ENCODE results near the gene LUM. TPM values are rescaled to one million over a fixed set of nuclear protein-coding genes. Genes with fewer than 3 reads are reported as not detected.

LUM gene
- total RNA-seq, 1 experiment from 2014 or later = not detected

- H3K4me3 ChIP-seq (ENCODE audit: low read depth, low read length, poor library complexity, severe bottlenecking) = no peak overlapping the region
- POLR2A ChIA-PET (ENCODE audit: low non-redundant PET) = no interaction called here
- no peaks in the 10 kb centered on the region for H3K4me1 ChIP-seq (ENCODE audit: insufficient read depth, low read length, poor library complexity, severe bottlenecking)
- no peak overlapping the region for H3K27ac ChIP-seq (ENCODE audit: low read depth, low read length, poor library complexity, severe bottlenecking)
- H3K9me3 ChIP-seq (ENCODE audit: low read depth, low read length, poor library complexity, severe bottlenecking) = no peaks in the 10 kb centered on the region
- no TSS peak for BruUV-seq (replicated peaks)
- TF ChIP-seq, protein P1, sequence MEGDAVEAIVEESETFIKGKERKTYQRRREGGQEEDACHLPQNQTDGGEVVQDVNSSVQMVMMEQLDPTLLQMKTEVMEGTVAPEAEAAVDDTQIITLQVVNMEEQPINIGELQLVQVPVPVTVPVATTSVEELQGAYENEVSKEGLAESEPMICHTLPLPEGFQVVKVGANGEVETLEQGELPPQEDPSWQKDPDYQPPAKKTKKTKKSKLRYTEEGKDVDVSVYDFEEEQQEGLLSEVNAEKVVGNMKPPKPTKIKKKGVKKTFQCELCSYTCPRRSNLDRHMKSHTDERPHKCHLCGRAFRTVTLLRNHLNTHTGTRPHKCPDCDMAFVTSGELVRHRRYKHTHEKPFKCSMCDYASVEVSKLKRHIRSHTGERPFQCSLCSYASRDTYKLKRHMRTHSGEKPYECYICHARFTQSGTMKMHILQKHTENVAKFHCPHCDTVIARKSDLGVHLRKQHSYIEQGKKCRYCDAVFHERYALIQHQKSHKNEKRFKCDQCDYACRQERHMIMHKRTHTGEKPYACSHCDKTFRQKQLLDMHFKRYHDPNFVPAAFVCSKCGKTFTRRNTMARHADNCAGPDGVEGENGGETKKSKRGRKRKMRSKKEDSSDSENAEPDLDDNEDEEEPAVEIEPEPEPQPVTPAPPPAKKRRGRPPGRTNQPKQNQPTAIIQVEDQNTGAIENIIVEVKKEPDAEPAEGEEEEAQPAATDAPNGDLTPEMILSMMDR (conservative IDR thresholded peaks at IDR 0.05; ENCODE audit: low read depth, low read length) = no peak
- no peak for TF ChIP-seq EZH2 (IDR thresholded peaks at IDR 0.05; ENCODE audit: borderline replicate concordance, low read depth, low read length, poor library complexity, severe bottlenecking)
- no peaks in the 10 kb centered on the region for H3K36me3 ChIP-seq (ENCODE audit: insufficient read depth, low read length, poor library complexity, severe bottlenecking)
- intact Hi-C loops (cut with micrococcal nuclease; ENCODE audit: unreplicated experiment) = no loop called here
- CTCF ChIA-PET = no interaction called here
- no peaks in the 10 kb centered on the region for H3K27me3 ChIP-seq (replicated peaks; ENCODE audit: insufficient read depth, low read depth, low read length, poor library complexity)
- no peak for DNase-seq (ENCODE audit: low spot score)
Measured at GRCh38 chr12:91154131-91154530, 42.8 kb upstream of the LUM start.

DNA sequence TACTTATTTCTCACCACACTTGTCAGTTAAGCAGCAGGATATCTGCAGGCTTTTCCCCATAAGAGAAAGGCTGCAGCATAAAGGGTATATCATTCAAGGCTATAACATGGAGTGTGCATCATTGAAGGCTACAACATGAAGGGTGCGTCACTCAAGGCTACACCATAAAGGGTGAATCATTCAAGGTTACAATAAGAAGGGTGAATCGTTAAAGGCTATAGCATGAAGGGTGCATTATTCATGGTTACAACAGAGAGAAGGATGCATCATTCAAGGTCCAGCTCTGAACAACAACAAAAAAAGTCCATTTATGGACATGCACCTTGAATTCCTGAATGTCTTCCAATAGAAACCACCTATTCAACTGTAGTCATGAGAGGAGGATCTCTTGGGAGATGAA lies 32.8 kb upstream of the LUM start:
- DNase-seq (ENCODE audit: low spot score) = no peak
- POLR2A ChIA-PET (ENCODE audit: low non-redundant PET) = no interaction called here
- CTCF ChIA-PET = no interaction called here
- TF ChIP-seq, protein P1 (conservative IDR thresholded peaks at IDR 0.05; ENCODE audit: low read depth, low read length) = no peak
- Histone ChIP-seq H3K27me3 (replicated peaks; ENCODE audit: insufficient read depth, low read depth, low read length, poor library complexity) (no peaks in the 10 kb centered on the region), H3K27ac (ENCODE audit: low read depth, low read length, poor library complexity, severe bottlenecking) (no peak overlapping the region), H3K9me3 (ENCODE audit: low read depth, low read length, poor library complexity, severe bottlenecking) (no peaks in the 10 kb centered on the region), H3K36me3 (ENCODE audit: insufficient read depth, low read length, poor library complexity, severe bottlenecking) (no peaks in the 10 kb centered on the region), H3K4me1 (ENCODE audit: insufficient read depth, low read length, poor library complexity, severe bottlenecking) (peaks cover 22% of the 10 kb centered on the region), H3K4me3 (ENCODE audit: low read depth, low read length, poor library complexity, severe bottlenecking) (no peak overlapping the region)
- BruUV-seq (replicated peaks) = no TSS peak
- intact Hi-C loops (cut with micrococcal nuclease; ENCODE audit: unreplicated experiment) = no loop called here

- CTCF ChIA-PET = no interaction called here
Measured at GRCh38 chr12:91143206-91143605, 31.9 kb upstream of the LUM start.

More at GRCh38 chr12:91143206-91143605, 31.9 kb upstream of the LUM start:
- POLR2A ChIA-PET (ENCODE audit: low non-redundant PET) = no interaction called here
- no TSS peak for BruUV-seq (replicated peaks)
- TF ChIP-seq, protein P1 (conservative IDR thresholded peaks at IDR 0.05; ENCODE audit: low read depth, low read length) = no peak
- TF ChIP-seq EZH2 (IDR thresholded peaks at IDR 0.05; ENCODE audit: borderline replicate concordance, low read depth, low read length, poor library complexity, severe bottlenecking) = no peak
- H3K9me3 ChIP-seq (ENCODE audit: low read depth, low read length, poor library complexity, severe bottlenecking) = no peaks in the 10 kb centered on the region
- H3K4me1 ChIP-seq (ENCODE audit: insufficient read depth, low read length, poor library complexity, severe bottlenecking) = peaks cover 30% of the 10 kb centered on the region
- no peak overlapping the region for H3K4me3 ChIP-seq (ENCODE audit: low read depth, low read length, poor library complexity, severe bottlenecking)
- no peak for DNase-seq (ENCODE audit: low spot score)
- H3K36me3 ChIP-seq (ENCODE audit: insufficient read depth, low read length, poor library complexity, severe bottlenecking) = no peaks in the 10 kb centered on the region
- intact Hi-C loops (cut with micrococcal nuclease; ENCODE audit: unreplicated experiment) = no loop called here
- H3K27ac ChIP-seq (ENCODE audit: low read depth, low read length, poor library complexity, severe bottlenecking) = no peak overlapping the region
- H3K27me3 ChIP-seq (replicated peaks; ENCODE audit: insufficient read depth, low read depth, low read length, poor library complexity) = no peaks in the 10 kb centered on the region
